ENCODE measurements around the gene ZBTB48.

The ZBTB48 gene

DNA sequence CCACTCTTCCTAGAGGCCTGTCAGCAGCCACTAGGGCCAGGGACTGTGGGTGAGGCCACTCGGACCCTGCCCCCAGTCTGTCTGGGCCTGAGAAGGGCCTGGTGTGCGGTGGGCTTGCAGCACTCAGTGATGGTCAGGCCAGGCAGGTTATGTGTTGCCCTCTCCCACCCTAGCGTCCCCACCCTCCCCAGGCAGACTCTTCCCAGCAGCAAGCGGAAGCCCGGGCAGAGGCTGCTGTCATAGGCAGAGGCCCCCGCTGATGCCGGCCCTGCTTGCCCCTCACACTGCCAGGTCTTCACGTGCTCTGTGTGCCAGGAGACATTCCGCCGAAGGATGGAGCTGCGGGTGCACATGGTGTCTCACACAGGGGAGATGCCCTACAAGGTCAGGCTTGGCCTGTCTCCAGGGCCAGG, 6.6 kb downstream of the ZBTB48 start:
- FAIRE-seq: no peak
- no peak for DNase-seq (ENCODE audit: insufficient read length)
- TF ChIP-seq POLR2A (IDR thresholded peaks at IDR 0.05; ENCODE audit: low read depth, low read length) (no peak), POLR2AphosphoS5 (IDR thresholded peaks at IDR 0.05; ENCODE audit: low read depth, low read length) (0 out of 2 replicates have a peak, but pooled peaks have one; percentile 23)

- DNase-seq (ENCODE audit: insufficient read length) (no peak), FAIRE-seq (no peak)
- TF ChIP-seq POLR2A (IDR thresholded peaks at IDR 0.05; ENCODE audit: low read depth, low read length): no peak
- no peak for TF ChIP-seq POLR2AphosphoS5 (IDR thresholded peaks at IDR 0.05; ENCODE audit: low read depth, low read length)
- no peak for TF ChIP-seq TAF1 (IDR thresholded peaks at IDR 0.05; ENCODE audit: borderline replicate concordance, low read depth, low read length)
These were observed 7.6 kb downstream of the ZBTB48 start for GRCh38 chr1:6587261-6588005.

DNA sequence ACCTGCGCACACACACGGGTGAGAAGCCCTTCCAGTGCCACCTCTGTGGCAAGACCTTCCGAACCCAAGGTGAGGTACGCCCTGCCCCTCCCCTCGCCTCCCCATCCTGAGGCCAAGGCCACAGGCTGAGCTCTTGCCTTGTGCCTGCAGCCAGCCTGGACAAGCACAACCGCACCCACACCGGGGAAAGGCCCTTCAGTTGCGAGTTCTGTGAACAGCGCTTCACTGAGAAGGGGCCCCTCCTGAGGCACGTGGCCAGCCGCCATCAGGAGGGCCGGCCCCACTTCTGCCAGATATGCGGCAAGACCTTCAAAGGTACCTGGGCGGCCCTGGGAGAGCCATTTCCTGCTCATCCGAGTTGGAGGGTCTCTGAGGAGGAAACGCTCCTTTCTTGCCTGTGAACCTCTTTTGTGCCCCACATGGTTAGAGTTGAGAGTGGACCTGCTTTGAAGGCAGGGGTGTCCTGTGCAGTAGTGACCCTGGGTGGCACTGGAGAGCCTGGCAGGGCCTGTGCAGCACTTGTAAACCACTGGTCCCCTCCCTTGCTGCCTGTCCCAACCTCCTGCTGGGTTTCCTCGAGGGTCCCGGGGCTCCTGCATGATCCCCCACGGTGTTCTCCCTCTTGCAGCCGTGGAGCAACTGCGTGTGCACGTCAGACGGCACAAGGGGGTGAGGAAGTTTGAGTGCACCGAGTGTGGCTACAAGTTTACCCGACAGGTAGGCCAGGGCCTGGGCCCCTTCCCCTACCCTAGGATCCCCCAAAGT, 8.5 kb downstream of the ZBTB48 start:
- DNase-seq (ENCODE audit: insufficient read length): no peak
- TF ChIP-seq POLR2AphosphoS5 (IDR thresholded peaks at IDR 0.05; ENCODE audit: low read depth, low read length): no peak
- no peak for TF ChIP-seq POLR2A (IDR thresholded peaks at IDR 0.05; ENCODE audit: low read depth, low read length)
- no peak for TF ChIP-seq TAF1 (IDR thresholded peaks at IDR 0.05; ENCODE audit: borderline replicate concordance, low read depth, low read length)
- no peak for FAIRE-seq

- no peak for FAIRE-seq
- TF ChIP-seq TAF1 (IDR thresholded peaks at IDR 0.05; ENCODE audit: borderline replicate concordance, low read depth, low read length) (no peak), POLR2A (IDR thresholded peaks at IDR 0.05; ENCODE audit: low read depth, low read length) (no peak), POLR2AphosphoS5 (IDR thresholded peaks at IDR 0.05; ENCODE audit: low read depth, low read length) (no peak)
- no peak for DNase-seq (ENCODE audit: insufficient read length)
These were observed 9.2 kb downstream of the ZBTB48 start for GRCh38 chr1:6588893-6589520.

GRCh38 chr1:6590046-6590445, 10.3 kb downstream of the ZBTB48 start:
- no peak for FAIRE-seq
- no peak for DNase-seq (ENCODE audit: insufficient read length)
- TF ChIP-seq POLR2AphosphoS5 (IDR thresholded peaks at IDR 0.05; ENCODE audit: low read depth, low read length) (no peak), POLR2A (IDR thresholded peaks at IDR 0.05; ENCODE audit: low read depth, low read length) (no peak), TAF1 (IDR thresholded peaks at IDR 0.05; ENCODE audit: borderline replicate concordance, low read depth, low read length) (no peak)

GRCh38 chr1:6591222-6591621, 11.4 kb downstream of the ZBTB48 start:
- no peak for TF ChIP-seq POLR2A (IDR thresholded peaks at IDR 0.05; ENCODE audit: low read depth, low read length)
- FAIRE-seq: no peak
- DNase-seq (ENCODE audit: insufficient read length): no peak

DNA sequence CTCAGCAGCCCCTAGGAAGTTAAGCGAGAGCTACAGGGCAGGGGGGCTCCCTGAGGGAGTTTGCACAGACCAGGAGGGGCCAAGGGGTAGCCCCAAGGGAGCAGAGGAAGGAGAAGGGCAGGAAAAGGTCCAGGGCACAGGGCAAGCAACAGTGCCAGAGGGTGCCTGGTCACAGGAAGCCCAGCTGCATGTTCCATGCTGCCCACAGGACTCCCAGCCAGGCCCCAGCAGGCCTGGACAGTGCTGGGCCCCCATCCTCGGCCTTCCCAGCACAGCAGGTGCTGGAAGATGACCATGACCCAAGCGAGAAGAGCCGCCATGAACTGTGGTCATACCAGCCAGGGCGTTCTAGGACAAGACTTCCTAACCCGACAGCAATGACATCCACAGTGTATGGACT, 11.8 kb downstream of the ZBTB48 start:
- no peak for TF ChIP-seq TAF1 (IDR thresholded peaks at IDR 0.05; ENCODE audit: borderline replicate concordance, low read depth, low read length)
- no peak for TF ChIP-seq POLR2AphosphoS5 (IDR thresholded peaks at IDR 0.05; ENCODE audit: low read depth, low read length)
- TF ChIP-seq POLR2A (IDR thresholded peaks at IDR 0.05; ENCODE audit: low read depth, low read length): no peak
- FAIRE-seq (no peak), DNase-seq (ENCODE audit: insufficient read length) (no peak)

DNA sequence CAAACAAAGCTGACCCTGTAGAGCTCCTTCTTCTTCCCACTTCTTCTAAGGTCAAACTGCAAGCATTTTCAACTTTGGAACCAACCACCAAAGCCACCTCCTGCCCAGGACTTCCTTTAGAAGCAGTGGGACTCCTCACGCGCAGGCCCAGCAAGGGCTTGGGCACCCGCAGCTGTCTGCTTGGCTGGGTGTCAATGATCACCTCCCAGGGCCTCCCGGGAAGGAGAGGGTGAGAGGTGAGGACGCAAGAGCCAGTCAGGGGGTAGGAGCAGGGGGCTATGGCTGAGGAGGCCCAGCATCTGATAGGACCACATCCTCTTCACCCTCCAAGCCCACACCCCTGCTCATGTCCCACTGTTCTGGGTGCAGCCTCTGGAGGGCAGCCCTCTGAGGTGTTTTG, 12.6 kb downstream of the ZBTB48 start:
- TF ChIP-seq POLR2A (IDR thresholded peaks at IDR 0.05; ENCODE audit: low read depth, low read length): no peak
- no peak for TF ChIP-seq POLR2AphosphoS5 (IDR thresholded peaks at IDR 0.05; ENCODE audit: low read depth, low read length)
- TF ChIP-seq TAF1 (IDR thresholded peaks at IDR 0.05; ENCODE audit: borderline replicate concordance, low read depth, low read length): no peak
- DNase-seq (ENCODE audit: insufficient read length) (no peak), FAIRE-seq (no peak)

- FAIRE-seq (no peak), DNase-seq (ENCODE audit: insufficient read length) (no peak)
- TF ChIP-seq POLR2AphosphoS5 (IDR thresholded peaks at IDR 0.05; ENCODE audit: low read depth, low read length) (no peak), POLR2A (IDR thresholded peaks at IDR 0.05; ENCODE audit: low read depth, low read length) (no peak), TAF1 (IDR thresholded peaks at IDR 0.05; ENCODE audit: borderline replicate concordance, low read depth, low read length) (no peak)
These were observed 13.2 kb downstream of the ZBTB48 start for GRCh38 chr1:6592865-6593593.

DNA sequence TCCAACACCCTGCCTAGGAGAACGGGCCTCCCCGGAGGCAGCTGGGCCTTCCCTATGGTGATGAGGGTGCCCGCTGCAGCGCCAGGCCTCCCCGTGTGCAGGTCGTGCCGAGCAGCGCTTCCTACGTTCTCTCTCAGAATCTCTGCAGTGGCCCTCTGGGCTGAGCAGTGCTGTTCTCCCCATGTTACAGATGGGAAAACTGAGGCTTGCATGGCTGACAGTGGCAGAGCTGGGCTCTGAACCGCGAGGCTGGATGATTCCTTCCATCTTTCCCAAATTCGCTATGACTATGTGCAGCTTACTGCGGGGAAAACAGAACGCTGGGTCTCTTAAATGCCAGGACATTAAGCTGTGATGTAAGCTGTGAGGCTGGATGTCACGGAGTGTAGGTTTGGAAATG, 14.0 kb downstream of the ZBTB48 start:
- DNase-seq (ENCODE audit: insufficient read length): no peak
- TF ChIP-seq POLR2A (IDR thresholded peaks at IDR 0.05; ENCODE audit: low read depth, low read length): no peak
- no peak for TF ChIP-seq POLR2AphosphoS5 (IDR thresholded peaks at IDR 0.05; ENCODE audit: low read depth, low read length)
- no peak for FAIRE-seq

GRCh38 chr1:6594977-6595740, 15.4 kb downstream of the ZBTB48 start:
- no peak for FAIRE-seq
- TF ChIP-seq TAF1 (IDR thresholded peaks at IDR 0.05; ENCODE audit: borderline replicate concordance, low read depth, low read length) (no peak), POLR2AphosphoS5 (IDR thresholded peaks at IDR 0.05; ENCODE audit: low read depth, low read length) (no peak), POLR2A (IDR thresholded peaks at IDR 0.05; ENCODE audit: low read depth, low read length) (no peak)
- DNase-seq (ENCODE audit: insufficient read length): no peak
